ENCODE data around the gene TMEM125.

DNA sequence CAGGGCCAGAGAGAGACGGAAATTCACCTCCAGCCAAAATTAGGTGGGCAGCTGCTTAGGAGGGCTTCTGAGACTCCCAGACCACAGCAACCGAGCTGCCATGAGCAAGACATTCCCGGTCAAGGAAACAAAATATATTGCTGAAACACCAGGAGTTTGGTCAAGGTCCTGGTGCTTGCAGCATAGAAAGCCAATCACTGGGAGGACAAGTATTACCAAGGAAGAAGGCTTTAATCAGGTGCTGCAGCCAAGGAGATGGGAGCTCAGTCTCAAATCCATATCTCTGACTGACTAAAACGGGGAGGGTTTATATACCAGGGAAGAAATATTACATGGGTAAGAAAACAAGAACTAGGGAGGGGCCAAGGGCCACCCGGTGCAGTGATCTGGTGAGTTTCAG is 18.8 kb upstream of the TMEM125 start:
- TF ChIP-seq SIN3A (IDR thresholded peaks at IDR 0.05; ENCODE audit: borderline replicate concordance, insufficient read depth, low read depth, low read length) (no peak), POLR2AphosphoS5 (IDR thresholded peaks at IDR 0.05; ENCODE audit: low read depth, low read length) (no peak), TCF7L2 (IDR thresholded peaks at IDR 0.05; ENCODE audit: low read depth, low read length) (no peak)
- TF ChIP-seq, protein P1, sequence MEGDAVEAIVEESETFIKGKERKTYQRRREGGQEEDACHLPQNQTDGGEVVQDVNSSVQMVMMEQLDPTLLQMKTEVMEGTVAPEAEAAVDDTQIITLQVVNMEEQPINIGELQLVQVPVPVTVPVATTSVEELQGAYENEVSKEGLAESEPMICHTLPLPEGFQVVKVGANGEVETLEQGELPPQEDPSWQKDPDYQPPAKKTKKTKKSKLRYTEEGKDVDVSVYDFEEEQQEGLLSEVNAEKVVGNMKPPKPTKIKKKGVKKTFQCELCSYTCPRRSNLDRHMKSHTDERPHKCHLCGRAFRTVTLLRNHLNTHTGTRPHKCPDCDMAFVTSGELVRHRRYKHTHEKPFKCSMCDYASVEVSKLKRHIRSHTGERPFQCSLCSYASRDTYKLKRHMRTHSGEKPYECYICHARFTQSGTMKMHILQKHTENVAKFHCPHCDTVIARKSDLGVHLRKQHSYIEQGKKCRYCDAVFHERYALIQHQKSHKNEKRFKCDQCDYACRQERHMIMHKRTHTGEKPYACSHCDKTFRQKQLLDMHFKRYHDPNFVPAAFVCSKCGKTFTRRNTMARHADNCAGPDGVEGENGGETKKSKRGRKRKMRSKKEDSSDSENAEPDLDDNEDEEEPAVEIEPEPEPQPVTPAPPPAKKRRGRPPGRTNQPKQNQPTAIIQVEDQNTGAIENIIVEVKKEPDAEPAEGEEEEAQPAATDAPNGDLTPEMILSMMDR (IDR thresholded peaks at IDR 0.05), result no peak
- TF ChIP-seq, protein P2, sequence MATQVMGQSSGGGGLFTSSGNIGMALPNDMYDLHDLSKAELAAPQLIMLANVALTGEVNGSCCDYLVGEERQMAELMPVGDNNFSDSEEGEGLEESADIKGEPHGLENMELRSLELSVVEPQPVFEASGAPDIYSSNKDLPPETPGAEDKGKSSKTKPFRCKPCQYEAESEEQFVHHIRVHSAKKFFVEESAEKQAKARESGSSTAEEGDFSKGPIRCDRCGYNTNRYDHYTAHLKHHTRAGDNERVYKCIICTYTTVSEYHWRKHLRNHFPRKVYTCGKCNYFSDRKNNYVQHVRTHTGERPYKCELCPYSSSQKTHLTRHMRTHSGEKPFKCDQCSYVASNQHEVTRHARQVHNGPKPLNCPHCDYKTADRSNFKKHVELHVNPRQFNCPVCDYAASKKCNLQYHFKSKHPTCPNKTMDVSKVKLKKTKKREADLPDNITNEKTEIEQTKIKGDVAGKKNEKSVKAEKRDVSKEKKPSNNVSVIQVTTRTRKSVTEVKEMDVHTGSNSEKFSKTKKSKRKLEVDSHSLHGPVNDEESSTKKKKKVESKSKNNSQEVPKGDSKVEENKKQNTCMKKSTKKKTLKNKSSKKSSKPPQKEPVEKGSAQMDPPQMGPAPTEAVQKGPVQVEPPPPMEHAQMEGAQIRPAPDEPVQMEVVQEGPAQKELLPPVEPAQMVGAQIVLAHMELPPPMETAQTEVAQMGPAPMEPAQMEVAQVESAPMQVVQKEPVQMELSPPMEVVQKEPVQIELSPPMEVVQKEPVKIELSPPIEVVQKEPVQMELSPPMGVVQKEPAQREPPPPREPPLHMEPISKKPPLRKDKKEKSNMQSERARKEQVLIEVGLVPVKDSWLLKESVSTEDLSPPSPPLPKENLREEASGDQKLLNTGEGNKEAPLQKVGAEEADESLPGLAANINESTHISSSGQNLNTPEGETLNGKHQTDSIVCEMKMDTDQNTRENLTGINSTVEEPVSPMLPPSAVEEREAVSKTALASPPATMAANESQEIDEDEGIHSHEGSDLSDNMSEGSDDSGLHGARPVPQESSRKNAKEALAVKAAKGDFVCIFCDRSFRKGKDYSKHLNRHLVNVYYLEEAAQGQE (IDR thresholded peaks at IDR 0.05; ENCODE audit: insufficient read depth in 1 of 2, low read depth in 2 of 2, low read length in 1 of 2), result no peak
